ENCODE measurements around the gene EXOC6.

DNA sequence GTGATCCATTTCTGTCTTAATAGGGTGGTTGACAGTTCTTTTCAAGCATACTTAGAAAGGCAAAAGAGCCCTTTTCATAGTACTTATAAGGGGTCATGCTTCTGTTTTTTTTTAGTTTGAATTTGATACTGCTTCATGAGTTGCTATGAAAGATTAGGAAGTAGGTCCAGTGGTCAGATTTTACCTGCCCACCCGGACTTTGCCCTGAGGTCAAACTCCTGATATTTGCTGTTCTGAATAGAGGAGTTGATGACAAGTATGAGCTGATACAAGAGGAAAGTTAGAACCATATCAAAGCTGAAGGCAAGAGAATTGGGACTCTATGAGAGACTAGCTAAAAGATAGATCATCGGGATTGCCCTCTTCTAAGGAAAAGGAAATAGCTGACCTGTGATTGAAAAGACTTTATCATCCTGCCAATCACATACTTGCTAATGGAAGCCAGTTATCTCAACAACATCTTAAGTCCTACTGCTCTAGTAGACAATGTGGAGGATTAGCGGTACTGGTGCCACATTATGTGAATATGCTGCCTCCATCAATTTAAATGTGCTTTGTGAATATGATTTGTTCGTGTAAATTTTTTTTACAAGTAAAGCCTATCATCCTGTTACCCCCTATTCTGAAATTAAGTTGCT lies 174.8 kb downstream of the EXOC6 start:
- TF ChIP-seq, protein P1, sequence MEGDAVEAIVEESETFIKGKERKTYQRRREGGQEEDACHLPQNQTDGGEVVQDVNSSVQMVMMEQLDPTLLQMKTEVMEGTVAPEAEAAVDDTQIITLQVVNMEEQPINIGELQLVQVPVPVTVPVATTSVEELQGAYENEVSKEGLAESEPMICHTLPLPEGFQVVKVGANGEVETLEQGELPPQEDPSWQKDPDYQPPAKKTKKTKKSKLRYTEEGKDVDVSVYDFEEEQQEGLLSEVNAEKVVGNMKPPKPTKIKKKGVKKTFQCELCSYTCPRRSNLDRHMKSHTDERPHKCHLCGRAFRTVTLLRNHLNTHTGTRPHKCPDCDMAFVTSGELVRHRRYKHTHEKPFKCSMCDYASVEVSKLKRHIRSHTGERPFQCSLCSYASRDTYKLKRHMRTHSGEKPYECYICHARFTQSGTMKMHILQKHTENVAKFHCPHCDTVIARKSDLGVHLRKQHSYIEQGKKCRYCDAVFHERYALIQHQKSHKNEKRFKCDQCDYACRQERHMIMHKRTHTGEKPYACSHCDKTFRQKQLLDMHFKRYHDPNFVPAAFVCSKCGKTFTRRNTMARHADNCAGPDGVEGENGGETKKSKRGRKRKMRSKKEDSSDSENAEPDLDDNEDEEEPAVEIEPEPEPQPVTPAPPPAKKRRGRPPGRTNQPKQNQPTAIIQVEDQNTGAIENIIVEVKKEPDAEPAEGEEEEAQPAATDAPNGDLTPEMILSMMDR (IDR thresholded peaks at IDR 0.05; ENCODE audit: low read depth, low read length, poor library complexity, severe bottlenecking): no peak
- no peak for TF ChIP-seq EZH2phosphoT487 (IDR thresholded peaks at IDR 0.05; ENCODE audit: borderline replicate concordance, low read length)

All from DOHH2 (cell line).